ENCODE data around the gene DNM3.

DNM3 gene

DNA sequence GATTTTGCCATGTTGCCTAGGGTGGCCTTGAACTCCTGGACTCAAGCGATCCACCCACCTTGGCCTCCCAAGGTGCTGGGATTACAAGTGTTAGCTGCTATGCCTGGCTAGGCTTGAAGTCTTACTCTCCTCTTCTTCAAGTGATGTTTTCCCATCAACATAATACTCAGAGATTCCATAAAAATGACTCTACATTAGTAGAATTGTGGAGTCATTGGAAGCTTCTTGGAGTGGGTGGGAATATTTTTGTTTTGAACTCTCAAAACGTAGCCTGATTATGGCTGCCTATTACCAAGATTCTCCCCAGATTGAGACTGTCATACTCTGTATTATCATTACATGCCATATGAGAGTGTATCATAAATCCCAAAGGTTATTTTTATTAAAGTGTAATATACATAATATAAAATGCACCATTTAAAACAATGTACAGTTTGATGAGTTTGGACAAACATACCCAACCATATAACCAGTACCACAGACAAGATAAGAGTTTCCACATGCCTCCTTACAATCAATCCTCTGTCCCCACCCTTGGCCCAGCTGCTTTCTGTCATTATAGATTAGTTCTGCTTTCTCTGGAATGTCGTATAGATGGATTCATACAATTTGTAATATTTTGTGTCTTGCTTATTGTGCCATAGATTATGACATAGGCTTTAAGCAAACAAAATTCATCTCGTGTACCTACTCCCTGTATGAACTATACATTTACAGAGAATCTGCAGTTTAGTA, 8.0 kb upstream of the DNM3 start:
- TF ChIP-seq, protein P1, sequence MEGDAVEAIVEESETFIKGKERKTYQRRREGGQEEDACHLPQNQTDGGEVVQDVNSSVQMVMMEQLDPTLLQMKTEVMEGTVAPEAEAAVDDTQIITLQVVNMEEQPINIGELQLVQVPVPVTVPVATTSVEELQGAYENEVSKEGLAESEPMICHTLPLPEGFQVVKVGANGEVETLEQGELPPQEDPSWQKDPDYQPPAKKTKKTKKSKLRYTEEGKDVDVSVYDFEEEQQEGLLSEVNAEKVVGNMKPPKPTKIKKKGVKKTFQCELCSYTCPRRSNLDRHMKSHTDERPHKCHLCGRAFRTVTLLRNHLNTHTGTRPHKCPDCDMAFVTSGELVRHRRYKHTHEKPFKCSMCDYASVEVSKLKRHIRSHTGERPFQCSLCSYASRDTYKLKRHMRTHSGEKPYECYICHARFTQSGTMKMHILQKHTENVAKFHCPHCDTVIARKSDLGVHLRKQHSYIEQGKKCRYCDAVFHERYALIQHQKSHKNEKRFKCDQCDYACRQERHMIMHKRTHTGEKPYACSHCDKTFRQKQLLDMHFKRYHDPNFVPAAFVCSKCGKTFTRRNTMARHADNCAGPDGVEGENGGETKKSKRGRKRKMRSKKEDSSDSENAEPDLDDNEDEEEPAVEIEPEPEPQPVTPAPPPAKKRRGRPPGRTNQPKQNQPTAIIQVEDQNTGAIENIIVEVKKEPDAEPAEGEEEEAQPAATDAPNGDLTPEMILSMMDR (IDR thresholded peaks at IDR 0.05; ENCODE audit: borderline replicate concordance, control extremely low read depth, extremely low read depth, insufficient read depth, missing control alignments) = no peak
- DNase-seq (ENCODE audit: low spot score) = no peak
- in situ Hi-C loops (cut with MboI; ENCODE audit: low sequenced_read_pairs, unreplicated experiment) = no loop called here

DNA sequence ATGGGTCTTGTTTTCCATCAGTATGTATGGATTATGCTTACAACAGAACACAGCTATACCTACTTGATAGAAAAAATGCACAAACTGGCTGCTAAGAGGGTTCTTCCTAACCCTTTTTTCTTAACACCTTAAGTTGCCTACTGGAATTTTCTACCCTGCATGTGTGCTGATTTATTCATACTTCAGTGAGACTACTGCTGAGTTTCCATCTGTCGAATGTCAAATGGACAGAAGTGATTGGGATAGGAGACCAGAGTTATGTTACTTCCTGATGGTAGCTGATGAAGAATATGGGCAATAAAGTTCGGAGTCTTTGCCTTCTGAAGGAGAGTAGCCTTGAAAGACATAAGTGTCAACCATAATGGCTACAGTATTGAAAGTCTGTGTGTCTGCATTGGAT, 6.5 kb upstream of the DNM3 start:
- no peak for DNase-seq (ENCODE audit: low spot score)
- TF ChIP-seq, protein P1 (IDR thresholded peaks at IDR 0.05; ENCODE audit: borderline replicate concordance, control extremely low read depth, extremely low read depth, insufficient read depth, missing control alignments) = no peak
- in situ Hi-C loops (cut with MboI; ENCODE audit: low sequenced_read_pairs, unreplicated experiment) = no loop called here

DNA sequence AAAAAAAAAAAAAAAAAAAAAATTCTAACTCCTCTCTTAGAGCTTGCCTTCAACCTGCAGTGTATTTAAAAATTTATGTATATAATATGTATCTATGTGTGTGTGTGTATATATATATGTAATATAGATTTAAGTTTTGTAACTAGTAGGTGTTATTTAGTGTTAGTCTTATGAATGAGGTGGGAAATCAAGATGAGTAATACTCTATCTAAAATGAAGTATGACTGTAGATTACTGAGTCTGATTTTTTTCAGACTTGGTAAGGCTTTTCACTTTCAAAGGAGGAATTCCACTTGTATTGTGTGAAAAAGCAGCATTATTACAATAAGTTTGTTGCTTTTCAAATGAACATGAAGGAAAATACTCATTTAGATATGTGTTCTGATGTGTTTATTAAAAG, 5.4 kb upstream of the DNM3 start:
- in situ Hi-C loops (cut with MboI; ENCODE audit: low sequenced_read_pairs, unreplicated experiment) = no loop called here
- no peak for DNase-seq (ENCODE audit: low spot score)
- TF ChIP-seq, protein P1 (IDR thresholded peaks at IDR 0.05; ENCODE audit: borderline replicate concordance, control extremely low read depth, extremely low read depth, insufficient read depth, missing control alignments) = no peak

DNA sequence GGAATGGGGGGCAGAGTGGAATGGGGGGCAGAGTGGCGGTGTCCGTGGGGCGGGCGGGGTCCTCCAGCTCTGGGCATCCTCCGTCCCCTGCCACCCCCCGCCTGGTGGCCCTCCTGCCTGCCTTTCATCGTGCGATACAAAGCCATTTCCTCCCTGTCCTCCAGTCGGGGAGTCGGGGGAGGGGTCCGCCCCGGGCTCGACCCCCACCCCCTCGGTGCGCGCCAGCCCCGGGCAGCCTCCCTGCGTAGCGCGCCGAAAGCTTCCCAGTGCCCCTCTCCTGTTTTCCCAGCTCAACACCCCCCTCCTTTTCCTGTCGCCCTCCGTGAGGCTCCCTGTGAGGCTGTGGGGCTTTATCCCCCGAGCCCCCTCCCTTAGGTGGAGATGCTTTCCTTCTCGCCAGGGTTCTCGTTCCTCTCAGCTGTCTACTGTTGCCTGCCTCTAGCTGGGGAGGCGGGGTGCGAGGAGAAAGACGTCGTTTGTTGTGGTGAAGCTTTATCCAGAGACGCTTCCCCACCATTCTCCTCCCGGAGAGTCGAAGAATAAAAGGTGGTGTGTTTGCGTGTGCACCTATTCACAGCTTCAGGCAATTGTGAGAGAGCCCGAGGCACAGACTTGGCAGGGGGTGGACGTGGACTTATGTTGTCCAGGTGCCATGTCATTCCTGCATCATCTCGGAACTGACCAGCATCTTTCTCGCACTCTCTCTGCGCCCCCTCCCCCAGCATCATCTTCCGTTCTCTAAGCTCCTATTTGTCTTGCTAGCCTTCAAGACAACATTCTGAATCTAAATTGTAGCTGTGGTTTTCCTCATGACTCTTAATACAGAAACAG, 848 bp downstream of the DNM3 start:
- in situ Hi-C loops (cut with MboI; ENCODE audit: low sequenced_read_pairs, unreplicated experiment) = no loop called here
- TF ChIP-seq, protein P1 (IDR thresholded peaks at IDR 0.05; ENCODE audit: borderline replicate concordance, control extremely low read depth, extremely low read depth, insufficient read depth, missing control alignments) = no peak
- DNase-seq (ENCODE audit: low spot score) = peak; percentile 26

DNA sequence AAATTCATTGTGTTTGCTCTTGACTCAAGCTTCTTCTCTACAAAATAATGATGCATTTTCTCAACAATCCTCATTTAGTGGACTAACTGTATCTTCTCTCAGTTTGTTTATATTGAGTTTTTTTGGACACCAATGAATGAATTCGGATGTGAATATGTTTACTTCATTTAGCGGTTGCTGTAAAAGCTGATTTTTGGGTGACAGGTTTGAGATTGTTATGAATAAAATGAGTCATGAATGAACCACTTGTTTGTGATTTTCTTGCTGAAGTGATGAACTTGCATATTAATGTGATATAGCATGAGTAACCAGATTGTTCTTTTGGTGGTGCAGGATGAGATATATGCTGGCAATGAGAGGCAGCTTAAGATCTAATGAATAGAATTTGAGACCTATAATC, 3.1 kb downstream of the DNM3 start:
- no peak for DNase-seq (ENCODE audit: low spot score)
- in situ Hi-C loops (cut with MboI; ENCODE audit: low sequenced_read_pairs, unreplicated experiment) = no loop called here
- TF ChIP-seq, protein P1 (IDR thresholded peaks at IDR 0.05; ENCODE audit: borderline replicate concordance, control extremely low read depth, extremely low read depth, insufficient read depth, missing control alignments) = no peak

DNA sequence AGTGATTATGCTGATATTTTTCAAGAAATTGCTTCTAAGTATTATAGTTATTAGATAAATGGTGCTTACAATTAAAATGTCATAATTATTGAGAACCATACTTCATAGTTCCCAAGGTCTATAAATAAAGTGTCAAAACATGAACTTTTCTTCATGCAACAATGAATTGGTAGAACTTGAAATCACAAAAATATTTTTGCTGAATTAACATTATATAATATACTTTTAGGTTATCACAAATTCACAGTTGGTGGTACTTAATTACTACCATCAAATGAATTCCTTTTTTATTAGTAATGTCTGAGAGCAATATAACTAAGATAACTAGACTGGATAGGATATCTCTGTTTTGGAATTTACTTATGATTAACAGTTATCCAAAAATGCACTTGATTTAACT, 4.7 kb downstream of the DNM3 start:
- TF ChIP-seq, protein P1 (IDR thresholded peaks at IDR 0.05; ENCODE audit: borderline replicate concordance, control extremely low read depth, extremely low read depth, insufficient read depth, missing control alignments) = no peak
- in situ Hi-C loops (cut with MboI; ENCODE audit: low sequenced_read_pairs, unreplicated experiment) = no loop called here
- no peak for DNase-seq (ENCODE audit: low spot score)

All from GM13976 (cell line).